RWPE2 (cell line): ENCODE measurements around the gene TMEM50B.
A peak's percentile ranks its signal among the peaks of the same experiment; 100 is the strongest.
"Not testable (repeated sequence)": the region's sequence is repeated elsewhere in the genome, so short reads cannot be mapped to it uniquely, and the experiment has no call there.

ENCODE experiments used
- ATAC-seq: fragments of 200-7000 bp; cut with Tn5 transposase; 3 replicates; pipeline ENCODE4 v1.9.1; 2021; ENCODE audit warnings: low read depth
- DNase-seq: peaks from one replicate; pipeline ENCODE4 v3.0.0-alpha.2; 2020; ENCODE audit warnings: low spot score
- H3K27ac ChIP-seq: fragments of 450-650 bp; 2 replicates; pipeline ENCODE4 v1.5.1; 2017; ENCODE audit warnings: mild to moderate bottlenecking; ENCODE audit not compliant: poor library complexity, severe bottlenecking
- H3K27me3 ChIP-seq: fragments of 250-450 bp; sonication (Bioruptor Pico); 2 replicates; pipeline ENCODE4 v1.5.1; 2021; ENCODE audit warnings: mild to moderate bottlenecking, moderate library complexity; ENCODE audit not compliant: insufficient read depth, poor library complexity, severe bottlenecking
- H3K36me3 ChIP-seq: fragments of 250-450 bp; sonication (Bioruptor Pico); 2 replicates; pipeline ENCODE4 v1.5.1; 2020; ENCODE audit warnings: low read depth, mild to moderate bottlenecking, moderate library complexity
- H3K4me1 ChIP-seq: fragments of 250-450 bp; sonication (Bioruptor Pico); 2 replicates; pipeline ENCODE4 v1.5.1; 2021; ENCODE audit warnings: mild to moderate bottlenecking, moderate library complexity; ENCODE audit not compliant: insufficient read depth, poor library complexity, severe bottlenecking
- H3K4me3 ChIP-seq: fragments of 250-450 bp; sonication (Bioruptor Pico); 2 replicates; pipeline ENCODE4 v1.5.1; 2021; ENCODE audit warnings: mild to moderate bottlenecking, moderate library complexity; ENCODE audit not compliant: severe bottlenecking
- H3K9me3 ChIP-seq: fragments of 250-450 bp; sonication (Bioruptor Pico); 2 replicates; pipeline ENCODE4 v1.5.1; 2021; ENCODE audit warnings: mild to moderate bottlenecking, moderate library complexity; ENCODE audit not compliant: severe bottlenecking
- CTCF ChIP-seq: fragments of 450-650 bp; IDR thresholded peaks from one replicate; pipeline ENCODE4 v1.5.1; 2017; ENCODE audit warnings: mild to moderate bottlenecking, moderate library complexity; ENCODE audit not compliant: poor library complexity, severe bottlenecking

TMEM50B gene

GRCh38 chr21:33452362-33452761 is 27.4 kb downstream of the TMEM50B start:
- Histone ChIP-seq H3K4me1 (peaks cover 10% of the 10 kb centered on the region), H3K36me3 (peaks cover 71% of the 10 kb centered on the region), H3K27me3 (no peaks in the 10 kb centered on the region), H3K9me3 (no peaks in the 10 kb centered on the region), H3K4me3 (no peak overlapping the region), H3K27ac (peak overlapping the region; percentile 18)
- ATAC-seq (no peak), DNase-seq (no peak)
- TF ChIP-seq CTCF, result no peak

- peaks cover 10% of the 10 kb centered on the region for H3K4me1 ChIP-seq
- ATAC-seq (peak; percentile 81), DNase-seq (no peak)
- no peak for TF ChIP-seq CTCF
- H3K27me3 ChIP-seq, result no peaks in the 10 kb centered on the region
- no peak overlapping the region for H3K4me3 ChIP-seq
- H3K36me3 ChIP-seq, result peaks cover 64% of the 10 kb centered on the region
- no peaks in the 10 kb centered on the region for H3K9me3 ChIP-seq
- H3K27ac ChIP-seq, result peak overlapping the region; percentile 18
These were observed 28.1 kb downstream of the TMEM50B start for GRCh38 chr21:33451634-33452071.

GRCh38 chr21:33449616-33450015 is 30.2 kb downstream of the TMEM50B start:
- peaks cover 44% of the 10 kb centered on the region for H3K36me3 ChIP-seq
- H3K9me3 ChIP-seq, result no peaks in the 10 kb centered on the region
- no peak overlapping the region for H3K27ac ChIP-seq
- no peaks in the 10 kb centered on the region for H3K27me3 ChIP-seq
- no peak for DNase-seq
- no peak overlapping the region for H3K4me3 ChIP-seq
- ATAC-seq, result no peak
- H3K4me1 ChIP-seq, result peaks cover 10% of the 10 kb centered on the region
- no peak for TF ChIP-seq CTCF

- not testable (repeated sequence) for H3K9me3 ChIP-seq, H3K27me3 ChIP-seq, H3K27ac ChIP-seq, DNase-seq, ATAC-seq, H3K4me3 ChIP-seq
- Histone ChIP-seq H3K4me1 (peaks cover 14% of the 10 kb centered on the region), H3K36me3 (peaks cover 27% of the 10 kb centered on the region)
These were observed 33.2 kb downstream of the TMEM50B start for GRCh38 chr21:33446620-33447019.

- peaks cover 13% of the 10 kb centered on the region for H3K4me1 ChIP-seq
- no peaks in the 10 kb centered on the region for H3K9me3 ChIP-seq
- H3K27ac ChIP-seq, result no peak overlapping the region
- no peak overlapping the region for H3K4me3 ChIP-seq
- H3K27me3 ChIP-seq, result no peaks in the 10 kb centered on the region
- ATAC-seq (no peak), DNase-seq (no peak)
- TF ChIP-seq CTCF, result no peak
- H3K36me3 ChIP-seq, result peaks cover 11% of the 10 kb centered on the region; the same call in 1 of the 2 replicates
These were observed 35.3 kb downstream of the TMEM50B start for GRCh38 chr21:33444499-33444898.
